ENCODE data around the gene CMSS1. TPM values are rescaled to one million over a fixed set of nuclear protein-coding genes. Genes with fewer than 3 reads are reported as not detected.

Gene CMSS1
- total RNA-seq, 1 experiment from 2014 or later: 41.6 TPM

DNA sequence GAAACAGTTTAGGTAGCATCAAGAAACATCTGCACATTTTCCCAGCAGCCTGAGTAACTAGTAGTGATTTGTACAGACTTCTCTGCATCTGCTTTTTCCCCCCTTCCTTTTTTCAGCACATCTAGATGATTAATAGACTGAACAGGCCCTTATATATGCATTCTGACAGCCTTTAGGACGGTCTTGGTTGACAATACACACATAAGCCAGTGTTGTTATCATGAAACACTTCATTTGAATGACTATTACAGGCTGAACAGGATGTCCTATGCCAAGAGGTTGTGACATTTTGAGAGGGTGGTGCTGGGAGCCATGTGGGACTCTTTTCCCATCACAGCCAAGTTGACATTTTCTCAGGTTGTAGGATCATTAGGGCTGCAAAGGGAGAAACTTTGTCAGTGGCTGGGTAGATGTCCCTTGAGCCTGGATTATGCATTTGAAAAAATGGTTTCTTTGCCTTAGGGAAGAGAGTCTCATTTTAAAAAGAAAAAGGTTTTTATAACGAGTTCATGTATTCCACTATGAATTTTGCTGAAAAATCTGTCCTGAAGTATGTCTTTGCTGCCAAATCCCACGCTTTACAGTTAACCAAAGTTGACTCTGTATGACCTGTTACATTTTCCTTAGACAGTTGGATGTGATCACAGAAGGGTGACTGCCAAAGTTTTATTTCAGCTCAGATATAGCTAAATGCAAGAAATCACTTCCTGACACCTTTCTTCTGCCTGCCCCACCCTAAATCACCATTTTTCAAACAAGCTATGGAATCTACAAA, 223.0 kb downstream of the CMSS1 start:
- Histone ChIP-seq H3K9me2 (replicated peaks; ENCODE audit: insufficient read depth, low read length) (no peaks in the 10 kb centered on the region), H3K27ac (ENCODE audit: low read length) (no peak overlapping the region), H3K9ac (ENCODE audit: low read length) (no peak overlapping the region), H2AFZ (ENCODE audit: low read length) (no peak overlapping the region), H3K9me3 (ENCODE audit: low read length) (no peaks in the 10 kb centered on the region), H3K36me3 (ENCODE audit: insufficient read depth, low read length) (no peaks in the 10 kb centered on the region), H3K79me2 (ENCODE audit: low read length) (no peaks in the 10 kb centered on the region), H3K4me2 (ENCODE audit: low read depth, low read length, poor library complexity, severe bottlenecking) (no peak overlapping the region), H3K27me3 (ENCODE audit: low read length) (no peaks in the 10 kb centered on the region), H3K4me3 (ENCODE audit: low read length) (no peak overlapping the region), H4K20me1 (ENCODE audit: insufficient read depth, low read depth, low read length) (peaks cover 7% of the 10 kb centered on the region; the same call in 1 of the 2 replicates), H3K4me1 (ENCODE audit: low read length) (peaks cover 43% of the 10 kb centered on the region)
- DNase-seq: no peak

GRCh38 chr3:100041328-100041749, 223.7 kb downstream of the CMSS1 start:
- H3K27me3 ChIP-seq (ENCODE audit: low read length): no peaks in the 10 kb centered on the region
- no peak overlapping the region for H2AFZ ChIP-seq (ENCODE audit: low read length)
- no peak overlapping the region for H3K4me2 ChIP-seq (ENCODE audit: low read depth, low read length, poor library complexity, severe bottlenecking)
- no peak overlapping the region for H3K4me3 ChIP-seq (ENCODE audit: low read length)
- peaks cover 14% of the 10 kb centered on the region; the same call in 1 of the 2 replicates for H4K20me1 ChIP-seq (ENCODE audit: insufficient read depth, low read depth, low read length)
- no peak for DNase-seq
- H3K79me2 ChIP-seq (ENCODE audit: low read length): no peaks in the 10 kb centered on the region
- no peak overlapping the region for H3K9ac ChIP-seq (ENCODE audit: low read length)
- no peaks in the 10 kb centered on the region for H3K9me2 ChIP-seq (replicated peaks; ENCODE audit: insufficient read depth, low read length)
- H3K9me3 ChIP-seq (ENCODE audit: low read length): no peaks in the 10 kb centered on the region
- no peaks in the 10 kb centered on the region for H3K36me3 ChIP-seq (ENCODE audit: insufficient read depth, low read length)
- H3K27ac ChIP-seq (ENCODE audit: low read length): no peak overlapping the region
- peaks cover 50% of the 10 kb centered on the region for H3K4me1 ChIP-seq (ENCODE audit: low read length)

DNA sequence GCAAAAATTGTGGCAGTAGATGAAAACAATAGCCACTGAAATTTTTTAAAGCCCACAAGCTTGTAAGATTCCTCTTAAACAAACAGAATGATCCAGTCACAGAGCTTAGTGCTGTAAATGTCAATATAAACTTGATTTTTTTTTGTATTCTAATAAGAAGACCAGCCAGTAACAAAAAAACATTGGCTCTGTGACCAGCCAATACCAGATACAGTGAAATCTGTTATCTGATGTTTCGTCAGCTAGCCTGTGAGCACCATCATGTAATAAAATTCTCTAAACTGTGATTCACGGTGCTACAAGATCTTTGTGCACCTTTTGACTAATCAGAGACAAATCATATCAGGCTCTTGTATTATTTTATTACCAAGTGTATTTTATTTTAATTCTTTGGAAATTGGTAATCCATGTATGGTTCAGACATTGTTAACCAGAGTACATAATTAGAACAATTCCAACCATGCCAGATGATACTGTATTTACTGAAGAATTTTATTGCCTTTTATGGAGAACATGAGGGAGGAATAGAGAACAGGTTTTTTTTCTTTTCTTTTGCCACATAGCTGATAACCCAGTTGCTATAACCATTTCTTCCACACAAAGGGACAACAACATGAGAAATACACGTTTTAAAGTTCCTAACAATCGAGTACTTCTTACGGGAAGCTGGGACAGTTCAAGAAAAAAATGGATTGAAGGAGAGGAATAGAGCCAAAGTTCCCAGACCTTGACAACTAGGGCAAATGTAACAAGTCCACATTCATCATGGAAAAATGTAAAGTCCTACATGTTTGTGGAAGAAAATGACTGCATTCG, 224.7 kb downstream of the CMSS1 start:
- no peaks in the 10 kb centered on the region for H3K36me3 ChIP-seq (ENCODE audit: insufficient read depth, low read length)
- H3K9me3 ChIP-seq (ENCODE audit: low read length): no peaks in the 10 kb centered on the region
- DNase-seq: no peak
- H3K9me2 ChIP-seq (replicated peaks; ENCODE audit: insufficient read depth, low read length): no peaks in the 10 kb centered on the region
- H3K79me2 ChIP-seq (ENCODE audit: low read length): no peaks in the 10 kb centered on the region
- no peak overlapping the region for H3K9ac ChIP-seq (ENCODE audit: low read length)
- no peaks in the 10 kb centered on the region for H3K27me3 ChIP-seq (ENCODE audit: low read length)
- H4K20me1 ChIP-seq (ENCODE audit: insufficient read depth, low read depth, low read length): peaks cover 19% of the 10 kb centered on the region; the same call in 1 of the 2 replicates
- H2AFZ ChIP-seq (ENCODE audit: low read length): no peak overlapping the region
- H3K4me2 ChIP-seq (ENCODE audit: low read depth, low read length, poor library complexity, severe bottlenecking): no peak overlapping the region
- H3K4me1 ChIP-seq (ENCODE audit: low read length): peaks cover 61% of the 10 kb centered on the region
- no peak overlapping the region for H3K27ac ChIP-seq (ENCODE audit: low read length)
- no peak overlapping the region for H3K4me3 ChIP-seq (ENCODE audit: low read length)

GRCh38 chr3:100043271-100043670, 225.6 kb downstream of the CMSS1 start:
- Histone ChIP-seq H3K9me3 (ENCODE audit: low read length) (no peaks in the 10 kb centered on the region), H4K20me1 (ENCODE audit: insufficient read depth, low read depth, low read length) (peaks cover 19% of the 10 kb centered on the region; the same call in 1 of the 2 replicates), H3K4me3 (ENCODE audit: low read length) (no peak overlapping the region), H3K27ac (ENCODE audit: low read length) (no peak overlapping the region), H3K4me2 (ENCODE audit: low read depth, low read length, poor library complexity, severe bottlenecking) (peak overlapping the region; percentile 45), H3K79me2 (ENCODE audit: low read length) (no peaks in the 10 kb centered on the region), H3K27me3 (ENCODE audit: low read length) (no peaks in the 10 kb centered on the region), H3K4me1 (ENCODE audit: low read length) (peaks cover 70% of the 10 kb centered on the region), H3K9ac (ENCODE audit: low read length) (no peak overlapping the region), H2AFZ (ENCODE audit: low read length) (no peak overlapping the region), H3K9me2 (replicated peaks; ENCODE audit: insufficient read depth, low read length) (no peaks in the 10 kb centered on the region), H3K36me3 (ENCODE audit: insufficient read depth, low read length) (no peaks in the 10 kb centered on the region)
- DNase-seq: no peak

GRCh38 chr3:100044369-100044768, 226.7 kb downstream of the CMSS1 start:
- H3K9ac ChIP-seq (ENCODE audit: low read length): no peak overlapping the region; the same call in 1 of the 2 replicates
- H2AFZ ChIP-seq (ENCODE audit: low read length): no peak overlapping the region
- no peaks in the 10 kb centered on the region for H3K27me3 ChIP-seq (ENCODE audit: low read length)
- H3K9me3 ChIP-seq (ENCODE audit: low read length): no peaks in the 10 kb centered on the region
- H3K4me3 ChIP-seq (ENCODE audit: low read length): no peak overlapping the region
- H3K36me3 ChIP-seq (ENCODE audit: insufficient read depth, low read length): no peaks in the 10 kb centered on the region
- peaks cover 81% of the 10 kb centered on the region for H3K4me1 ChIP-seq (ENCODE audit: low read length)
- peak overlapping the region; percentile 27; the same call in 1 of the 2 replicates for H3K27ac ChIP-seq (ENCODE audit: low read length)
- no peaks in the 10 kb centered on the region for H3K9me2 ChIP-seq (replicated peaks; ENCODE audit: insufficient read depth, low read length)
- DNase-seq: peak; percentile 90
- H4K20me1 ChIP-seq (ENCODE audit: insufficient read depth, low read depth, low read length): peaks cover 19% of the 10 kb centered on the region; the same call in 1 of the 2 replicates
- H3K79me2 ChIP-seq (ENCODE audit: low read length): no peaks in the 10 kb centered on the region
- H3K4me2 ChIP-seq (ENCODE audit: low read depth, low read length, poor library complexity, severe bottlenecking): peak overlapping the region; percentile 45

GRCh38 chr3:100045696-100046095, 228.0 kb downstream of the CMSS1 start:
- no peak overlapping the region for H3K4me3 ChIP-seq (ENCODE audit: low read length)
- H3K9me2 ChIP-seq (replicated peaks; ENCODE audit: insufficient read depth, low read length): no peaks in the 10 kb centered on the region
- peak overlapping the region; percentile 85; the same call in 1 of the 2 replicates for H3K27ac ChIP-seq (ENCODE audit: low read length)
- H3K4me2 ChIP-seq (ENCODE audit: low read depth, low read length, poor library complexity, severe bottlenecking): no peak overlapping the region
- H3K27me3 ChIP-seq (ENCODE audit: low read length): no peaks in the 10 kb centered on the region
- no peaks in the 10 kb centered on the region for H3K36me3 ChIP-seq (ENCODE audit: insufficient read depth, low read length)
- H4K20me1 ChIP-seq (ENCODE audit: insufficient read depth, low read depth, low read length): peaks cover 19% of the 10 kb centered on the region; the same call in 1 of the 2 replicates
- H3K4me1 ChIP-seq (ENCODE audit: low read length): peaks cover 72% of the 10 kb centered on the region
- H3K79me2 ChIP-seq (ENCODE audit: low read length): no peaks in the 10 kb centered on the region
- H2AFZ ChIP-seq (ENCODE audit: low read length): no peak overlapping the region
- H3K9ac ChIP-seq (ENCODE audit: low read length): no peak overlapping the region
- no peaks in the 10 kb centered on the region for H3K9me3 ChIP-seq (ENCODE audit: low read length)
- DNase-seq: no peak

DNA sequence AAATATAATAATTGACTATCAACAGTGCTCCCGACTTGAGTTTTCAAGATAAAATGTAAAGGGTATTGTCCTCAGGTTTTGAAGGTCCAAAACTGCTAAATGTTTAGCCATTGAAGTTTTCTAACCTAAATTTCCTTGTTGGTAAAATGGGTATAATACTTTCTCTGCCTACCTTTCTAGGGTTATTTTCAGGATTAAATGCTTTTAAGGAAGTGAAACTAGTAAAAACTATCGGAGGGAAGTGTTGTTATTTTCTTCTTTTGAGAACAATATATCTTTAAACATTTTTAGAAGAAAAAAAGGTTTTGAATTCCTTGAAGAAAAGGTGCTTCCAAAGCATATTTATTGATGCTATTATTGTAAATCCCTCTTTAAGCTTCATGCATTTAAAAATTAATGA, 229.3 kb downstream of the CMSS1 start:
- Histone ChIP-seq H3K4me2 (ENCODE audit: low read depth, low read length, poor library complexity, severe bottlenecking) (peak overlapping the region; percentile 69), H3K9ac (ENCODE audit: low read length) (no peak overlapping the region)
- peak; percentile 53 for DNase-seq

More for the DNA sequence above, 229.3 kb downstream of the CMSS1 start:
- Histone ChIP-seq H4K20me1 (ENCODE audit: insufficient read depth, low read depth, low read length) (peaks cover 19% of the 10 kb centered on the region; the same call in 1 of the 2 replicates), H3K79me2 (ENCODE audit: low read length) (no peaks in the 10 kb centered on the region), H3K27ac (ENCODE audit: low read length) (peak overlapping the region; percentile 85), H3K27me3 (ENCODE audit: low read length) (no peaks in the 10 kb centered on the region), H3K36me3 (ENCODE audit: insufficient read depth, low read length) (no peaks in the 10 kb centered on the region), H3K9me3 (ENCODE audit: low read length) (no peaks in the 10 kb centered on the region), H2AFZ (ENCODE audit: low read length) (no peak overlapping the region), H3K9me2 (replicated peaks; ENCODE audit: insufficient read depth, low read length) (no peaks in the 10 kb centered on the region), H3K4me1 (ENCODE audit: low read length) (peaks cover 72% of the 10 kb centered on the region), H3K4me3 (ENCODE audit: low read length) (peak overlapping the region; percentile 46)

All from Karpas-422 (cell line).